ENCODE measurements around the gene PIGZ. TPM values are rescaled to one million over a fixed set of nuclear protein-coding genes. Genes with fewer than 3 reads are reported as not detected.

PIGZ gene
- total and polyA plus RNA-seq, 9 of the 15 experiments (the other 6 are each of a cell fraction or from before 2014, with no cell fraction given) = 0.15 to 1.8 (median 0.76) TPM

- TF ChIP-seq ZFP91 (CRISPR knock-in tag; IDR thresholded peaks at IDR 0.05) = peak; percentile 80; the same call in 1 of the 2 replicates
- TF ChIP-seq FOSL1 (tag; conservative IDR thresholded peaks at IDR 0.05) = 0 out of 2 replicates have a peak, but pooled peaks have one; percentile 25
- peak; percentile 88 for TF ChIP-seq NFIC (IDR thresholded peaks at IDR 0.05)
- TF ChIP-seq CREBBP (IDR thresholded peaks at IDR 0.05; ENCODE audit: low read depth, low read length) = no peak
- peak; percentile 99 for TF ChIP-seq RBFOX2 (IDR thresholded peaks at IDR 0.05; ENCODE audit: low read depth, low read length)
- TF ChIP-seq ETS1 (conservative IDR thresholded peaks at IDR 0.05; ENCODE audit: control insufficient read depth, low read depth, low read length) = peak; percentile 88; the same call in 1 of the 2 replicates
- TF ChIP-seq ZNF75A (CRISPR knock-in tag; IDR thresholded peaks at IDR 0.05) = no peak
- peak; percentile 89 for TF ChIP-seq HCFC1 (IDR thresholded peaks at IDR 0.05; ENCODE audit: low read depth, low read length)
- TF ChIP-seq ZNF217 (CRISPR knock-in tag; IDR thresholded peaks at IDR 0.05) = no peak
- no peak for TF ChIP-seq KDM1A (IDR thresholded peaks at IDR 0.05)
- no peak for TF ChIP-seq RFX1 (IDR thresholded peaks at IDR 0.05)
- peak; percentile 95 for TF ChIP-seq L3MBTL2 (IDR thresholded peaks at IDR 0.05)
- no peak for TF ChIP-seq BRCA1 (IDR thresholded peaks at IDR 0.05)
- TF ChIP-seq BRCA1 (CRISPR knock-in tag; IDR thresholded peaks at IDR 0.05) = no peak
- TF ChIP-seq KAT7 (CRISPR knock-in tag; IDR thresholded peaks at IDR 0.05; ENCODE audit: borderline replicate concordance) = peak; percentile 100
- peak; percentile 94 to 97 for TF ChIP-seq SIN3A (IDR thresholded peaks at IDR 0.05; ENCODE audit: borderline replicate concordance in 2 of 2, control insufficient read depth in 1 of 2, low read depth in 2 of 2, low read length in 2 of 2)
- no peak for TF ChIP-seq GTF2B (IDR thresholded peaks at IDR 0.05; ENCODE audit: extremely low read depth, insufficient read length)
- TF ChIP-seq FOS (IDR thresholded peaks at IDR 0.05; ENCODE audit: extremely low read depth, insufficient read length) = peak; percentile 66
- TF ChIP-seq RCOR1 (IDR thresholded peaks at IDR 0.05; ENCODE audit: borderline replicate concordance in 1 of 2, low read depth in 2 of 2, low read length in 2 of 2) = peak in 1 of 2 experiments; percentile 68; a peak in 2 of 4 replicates
- TF ChIP-seq ZMIZ1 (IDR thresholded peaks at IDR 0.05; ENCODE audit: low read depth in 2 of 2, low read length in 2 of 2) = 0 out of 4 replicates have a peak, but pooled peaks of 1 of the 2 experiments have one; percentile 24
These were observed 26.3 kb downstream of the PIGZ start, which contains the start of gene NCBP2 (continued) for GRCh38 chr3:196942226-196942914.
